ES-I3 (cell line): ENCODE results near the gene TCF12.

Experiments
- H3K36me3 ChIP-seq: 2 replicates; pipeline ENCODE4 v1.6.1; 2013; ENCODE audit warnings: mild to moderate bottlenecking, low read length, control low read depth, moderate library complexity; ENCODE audit not compliant: insufficient read depth
- H3K4me1 ChIP-seq: 2 replicates; pipeline ENCODE4 v1.6.1; 2013; ENCODE audit warnings: mild to moderate bottlenecking, control low read depth, low read length; ENCODE audit not compliant: insufficient read depth
- H3K9ac ChIP-seq: 2 replicates; pipeline ENCODE4 v1.6.1; 2013; ENCODE audit warnings: low read depth, mild to moderate bottlenecking, low read length, moderate library complexity
- H3K9me3 ChIP-seq: 2 replicates; pipeline ENCODE4 v1.6.1; 2013; ENCODE audit warnings: mild to moderate bottlenecking, low read length, moderate library complexity; ENCODE audit not compliant: control insufficient read depth, insufficient read depth

The TCF12 gene

GRCh38 chr15:57316451-57316850 lies 398.0 kb downstream of the TCF12 start:
- Histone ChIP-seq H3K4me1 (peaks cover 9% of the 10 kb centered on the region; the same call in 1 of the 2 replicates), H3K36me3 (no peaks in the 10 kb centered on the region), H3K9me3 (no peaks in the 10 kb centered on the region), H3K9ac (no peak overlapping the region)

- Histone ChIP-seq H3K9me3 (no peaks in the 10 kb centered on the region), H3K36me3 (no peaks in the 10 kb centered on the region), H3K9ac (no peak overlapping the region), H3K4me1 (peaks cover 9% of the 10 kb centered on the region; the same call in 1 of the 2 replicates)
Observed at GRCh38 chr15:57319226-57319918, 400.9 kb downstream of the TCF12 start.

- Histone ChIP-seq H3K36me3 (no peaks in the 10 kb centered on the region), H3K9me3 (no peaks in the 10 kb centered on the region), H3K9ac (no peak overlapping the region), H3K4me1 (peaks cover 12% of the 10 kb centered on the region; the same call in 1 of the 2 replicates)
Observed at GRCh38 chr15:57319919-57320560, 401.6 kb downstream of the TCF12 start.

GRCh38 chr15:57320631-57321220 lies 402.3 kb downstream of the TCF12 start:
- no peak overlapping the region for H3K9ac ChIP-seq
- H3K36me3 ChIP-seq, result no peaks in the 10 kb centered on the region
- no peaks in the 10 kb centered on the region for H3K9me3 ChIP-seq
- H3K4me1 ChIP-seq, result peaks cover 12% of the 10 kb centered on the region; the same call in 1 of the 2 replicates

GRCh38 chr15:57321485-57321884 lies 403.0 kb downstream of the TCF12 start:
- peaks cover 12% of the 10 kb centered on the region; the same call in 1 of the 2 replicates for H3K4me1 ChIP-seq
- no peaks in the 10 kb centered on the region for H3K9me3 ChIP-seq
- H3K36me3 ChIP-seq, result no peaks in the 10 kb centered on the region
- no peak overlapping the region for H3K9ac ChIP-seq

GRCh38 chr15:57321973-57322601 lies 403.6 kb downstream of the TCF12 start:
- Histone ChIP-seq H3K4me1 (peaks cover 12% of the 10 kb centered on the region; the same call in 1 of the 2 replicates), H3K9ac (no peak overlapping the region), H3K9me3 (no peaks in the 10 kb centered on the region), H3K36me3 (no peaks in the 10 kb centered on the region)

- Histone ChIP-seq H3K9me3 (no peaks in the 10 kb centered on the region), H3K9ac (no peak overlapping the region), H3K4me1 (peaks cover 12% of the 10 kb centered on the region; the same call in 1 of the 2 replicates), H3K36me3 (no peaks in the 10 kb centered on the region)
Observed at GRCh38 chr15:57322602-57323250, 404.3 kb downstream of the TCF12 start.

- Histone ChIP-seq H3K9ac (no peak overlapping the region), H3K36me3 (no peaks in the 10 kb centered on the region), H3K9me3 (no peaks in the 10 kb centered on the region), H3K4me1 (peaks cover 12% of the 10 kb centered on the region; the same call in 1 of the 2 replicates)
Observed at GRCh38 chr15:57323299-57323805, 404.9 kb downstream of the TCF12 start.

- Histone ChIP-seq H3K9me3 (no peaks in the 10 kb centered on the region), H3K9ac (no peak overlapping the region), H3K4me1 (peaks cover 12% of the 10 kb centered on the region; the same call in 1 of the 2 replicates), H3K36me3 (no peaks in the 10 kb centered on the region)
Observed at GRCh38 chr15:57323806-57324589, 405.6 kb downstream of the TCF12 start.

- Histone ChIP-seq H3K9ac (no peak overlapping the region), H3K4me1 (peaks cover 12% of the 10 kb centered on the region; the same call in 1 of the 2 replicates), H3K9me3 (no peaks in the 10 kb centered on the region), H3K36me3 (no peaks in the 10 kb centered on the region)
Observed at GRCh38 chr15:57324590-57324890, 406.1 kb downstream of the TCF12 start.

GRCh38 chr15:57324944-57325679 lies 406.7 kb downstream of the TCF12 start:
- Histone ChIP-seq H3K9ac (no peak overlapping the region), H3K4me1 (peaks cover 11% of the 10 kb centered on the region; the same call in 1 of the 2 replicates), H3K36me3 (no peaks in the 10 kb centered on the region), H3K9me3 (no peaks in the 10 kb centered on the region)

GRCh38 chr15:57326196-57326595 lies 407.8 kb downstream of the TCF12 start:
- H3K9me3 ChIP-seq, result no peaks in the 10 kb centered on the region
- H3K36me3 ChIP-seq, result no peaks in the 10 kb centered on the region
- peaks cover 3% of the 10 kb centered on the region; the same call in 1 of the 2 replicates for H3K4me1 ChIP-seq
- H3K9ac ChIP-seq, result no peak overlapping the region

- Histone ChIP-seq H3K9me3 (no peaks in the 10 kb centered on the region), H3K36me3 (no peaks in the 10 kb centered on the region), H3K4me1 (peaks cover 3% of the 10 kb centered on the region; the same call in 1 of the 2 replicates), H3K9ac (no peak overlapping the region)
Observed at GRCh38 chr15:57327985-57328471, 409.6 kb downstream of the TCF12 start.
